GM12878 (cell line): Measurements from ENCODE around the gene SHISA9.
A peak's percentile ranks its signal among the peaks of the same experiment; 100 is the strongest.

ENCODE experiments used
- CHD1 ChIP-seq: IDR thresholded peaks from 2 replicates; pipeline ENCODE4 v1.6.1; 2012; ENCODE audit warnings: low read depth, low read length, improper control_type of control experiment
- CHD2 ChIP-seq: IDR thresholded peaks from 2 replicates; pipeline ENCODE4 v1.6.1; 2011; ENCODE audit warnings: low read depth, low read length, improper control_type of control experiment, borderline replicate concordance
- CTCF ChIP-seq, 3 experiments: IDR thresholded peaks in 2 of 3; conservative IDR thresholded peaks in 1 of 3; 2 replicates each; pipeline ENCODE4 v1.5.1; 2011; ENCODE audit warnings: low read depth in 3 of 3, low read length in 3 of 3, mild to moderate bottlenecking in 3 of 3, control low read depth in 2 of 3, moderate library complexity in 2 of 3, inconsistent platforms in 1 of 3, mixed read lengths in 1 of 3; ENCODE audit not compliant: control insufficient read depth in 2 of 3, insufficient read depth in 1 of 3; ENCODE audit errors: extremely low read depth in 1 of 3
- HDGF ChIP-seq: fragments of 450-650 bp; IDR thresholded peaks from 2 replicates; pipeline ENCODE4 v1.6.1; 2016; ENCODE audit warnings: antibody characterized with exemption
- LARP7 ChIP-seq: fragments of 450-650 bp; IDR thresholded peaks from 2 replicates; pipeline ENCODE4 v1.6.1; 2017; ENCODE audit warnings: mild to moderate bottlenecking
- POLR2A ChIP-seq: IDR thresholded peaks from 2 replicates; pipeline ENCODE4 v1.6.1; 2011; ENCODE audit warnings: low read depth, mild to moderate bottlenecking, low read length
- POLR2AphosphoS5 ChIP-seq: IDR thresholded peaks from 2 replicates; pipeline ENCODE4 v1.6.1; 2011; ENCODE audit warnings: mild to moderate bottlenecking, low read length, inconsistent platforms
- REST ChIP-seq: IDR thresholded peaks from 2 replicates; pipeline ENCODE4 v1.6.1; 2012; ENCODE audit warnings: mild to moderate bottlenecking, low read depth, low read length
- TAF1 ChIP-seq: IDR thresholded peaks from 2 replicates; pipeline ENCODE4 v1.6.1; 2011; ENCODE audit warnings: mild to moderate bottlenecking, low read depth, low read length, borderline replicate concordance
- TBL1XR1 ChIP-seq: IDR thresholded peaks from 2 replicates; pipeline ENCODE4 v1.6.1; 2012; ENCODE audit warnings: low read depth, low read length, improper control_type of control experiment
- ZNF24 ChIP-seq: fragments of 450-650 bp; IDR thresholded peaks from 2 replicates; pipeline ENCODE4 v1.6.1; 2017; ENCODE audit warnings: antibody characterized with exemption, mild to moderate bottlenecking

GRCh38 chr16:12907670-12908233 lies 6.4 kb downstream of the SHISA9 start:
- no peak for TF ChIP-seq POLR2A
- no peak for TF ChIP-seq POLR2AphosphoS5
- no peak for TF ChIP-seq REST
- TF ChIP-seq TBL1XR1: no peak
- TF ChIP-seq TAF1: no peak
- TF ChIP-seq LARP7: no peak
- TF ChIP-seq CHD1: no peak
- TF ChIP-seq HDGF: no peak
- no peak for TF ChIP-seq ZNF24
- peak; percentile 28 to 41 (median 30); a peak in 4 of 6 replicates for TF ChIP-seq CTCF (IDR thresholded peaks at IDR 0.05 in 2 of 3, conservative IDR thresholded peaks at IDR 0.05 in 1 of 3; ENCODE audit: control insufficient read depth in 2 of 3, extremely low read depth in 1 of 3, insufficient read depth in 1 of 3, low read depth in 3 of 3, low read length in 3 of 3)
- TF ChIP-seq CHD2: no peak
